DOHH2 (cell line): Measurements from ENCODE around the gene KCTD17.

Source experiments
- H3F3A ChIP-seq: fragments of 200-600 bp; sonication (generic), shearing (Covaris generic); 2 replicates; pipeline ENCODE4 v1.6.0; 2016; ENCODE audit warnings: antibody characterized with exemption, mild to moderate bottlenecking; ENCODE audit not compliant: control insufficient read depth, insufficient read depth
- H3K27ac ChIP-seq: fragments of 200-600 bp; sonication (generic); 2 replicates; pipeline ENCODE4 v1.5.1; 2014; ENCODE audit warnings: low read depth, mild to moderate bottlenecking, low read length, moderate library complexity
- H3K27me3 ChIP-seq: fragments of 200-600 bp; sonication (generic); 2 replicates; pipeline ENCODE4 v1.6.1; 2014; ENCODE audit warnings: mild to moderate bottlenecking, low read length, mixed read lengths; ENCODE audit not compliant: control insufficient read depth
- H3K36me3 ChIP-seq: fragments of 200-600 bp; sonication (generic); 2 replicates; pipeline ENCODE4 v1.6.1; 2014; ENCODE audit warnings: mild to moderate bottlenecking, low read length, moderate library complexity, mixed read lengths; ENCODE audit not compliant: control insufficient read depth
- H3K4me1 ChIP-seq: fragments of 200-600 bp; sonication (generic); 2 replicates; pipeline ENCODE4 v1.6.1; 2014; ENCODE audit warnings: mild to moderate bottlenecking, low read length, mixed read lengths; ENCODE audit not compliant: control insufficient read depth
- H3K4me2 ChIP-seq: fragments of 200-600 bp; sonication (generic); 2 replicates; pipeline ENCODE4 v1.6.0; 2014; ENCODE audit warnings: mild to moderate bottlenecking, low read length, moderate library complexity
- H3K4me3 ChIP-seq: fragments of 200-600 bp; sonication (generic); 2 replicates; pipeline ENCODE4 v1.5.1; 2014; ENCODE audit warnings: mild to moderate bottlenecking, low read length, mixed read lengths
- H3K79me2 ChIP-seq: fragments of 200-600 bp; sonication (generic); 2 replicates; pipeline ENCODE4 v1.6.1; 2014; ENCODE audit warnings: mild to moderate bottlenecking, low read length, mixed read lengths; ENCODE audit not compliant: control insufficient read depth
- H3K9me2 ChIP-seq: fragments of 200-600 bp; sonication (generic); replicated peaks from 2 replicates; pipeline ENCODE4 v1.6.1; 2014; ENCODE audit warnings: mild to moderate bottlenecking, low read length, mixed read lengths; ENCODE audit not compliant: control insufficient read depth
- H3K9me3 ChIP-seq: fragments of 200-600 bp; sonication (generic); 2 replicates; pipeline ENCODE4 v1.6.1; 2014; ENCODE audit warnings: antibody characterized with exemption, low read length, mixed read lengths; ENCODE audit not compliant: control insufficient read depth, insufficient read depth
- H4K20me1 ChIP-seq: fragments of 200-600 bp; sonication (generic); 2 replicates; pipeline ENCODE4 v1.6.0; 2014; ENCODE audit warnings: low read depth, mild to moderate bottlenecking, antibody characterized with exemption, low read length, moderate library complexity; ENCODE audit not compliant: control insufficient read depth, insufficient read depth
- EZH2phosphoT487 ChIP-seq: fragments of 200-600 bp; sonication (generic); IDR thresholded peaks from 2 replicates; pipeline ENCODE4 v1.6.1; 2017; ENCODE audit warnings: borderline replicate concordance, mild to moderate bottlenecking, antibody characterized with exemption, low read length, moderate library complexity, mixed read lengths
- TF ChIP-seq, protein P1 (sequence below): fragments of 200-600 bp; sonication (generic); IDR thresholded peaks from one replicate; pipeline ENCODE4 v1.5.1; 2014; ENCODE audit warnings: antibody characterized with exemption, mild to moderate bottlenecking, low read depth, low read length; ENCODE audit not compliant: poor library complexity, severe bottlenecking

The KCTD17 gene

DNA sequence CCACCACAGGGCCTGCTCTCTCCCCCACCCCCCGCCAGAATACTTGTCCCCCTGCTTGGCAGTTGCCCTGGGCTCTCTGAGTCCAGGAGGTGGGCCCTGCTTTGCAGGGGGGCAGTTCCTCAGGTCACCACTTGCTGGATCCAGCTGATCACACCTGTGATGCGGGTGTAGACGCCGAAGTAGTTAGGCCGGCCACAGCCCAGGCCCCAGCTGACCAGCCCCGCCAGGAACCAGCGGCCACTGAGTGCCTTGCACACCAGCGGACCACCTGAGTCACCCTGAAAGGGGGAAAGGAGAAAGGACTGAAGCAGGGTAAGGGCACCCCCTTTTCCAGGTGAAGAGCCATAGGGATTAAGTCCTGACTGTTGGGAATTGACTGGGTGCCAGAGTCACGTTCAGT, 14.4 kb downstream of the KCTD17 start:
- no peaks in the 10 kb centered on the region for H4K20me1 ChIP-seq

DNA sequence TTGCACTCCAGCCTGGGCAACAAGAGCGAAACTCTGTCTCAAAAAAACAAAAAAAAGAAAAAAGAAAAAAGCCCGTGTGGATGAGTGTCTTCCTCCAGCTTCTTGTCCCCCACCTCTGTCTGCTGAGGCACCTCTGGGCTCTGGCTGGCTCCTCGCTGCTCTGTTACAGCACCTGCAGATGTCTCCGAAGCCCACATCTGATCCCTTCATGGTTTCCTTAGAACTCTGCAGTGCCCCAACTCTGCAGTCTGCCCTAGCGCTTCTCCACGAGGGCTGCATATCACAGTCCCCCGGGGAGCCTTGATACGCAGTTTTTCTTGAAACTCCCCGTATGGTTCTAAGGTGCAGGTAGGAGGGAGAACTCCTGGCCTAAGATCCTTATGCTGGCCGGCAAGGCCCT, 15.9 kb downstream of the KCTD17 start:
- no peaks in the 10 kb centered on the region for H4K20me1 ChIP-seq
- no peaks in the 10 kb centered on the region for H3K27me3 ChIP-seq
- TF ChIP-seq, protein P1, sequence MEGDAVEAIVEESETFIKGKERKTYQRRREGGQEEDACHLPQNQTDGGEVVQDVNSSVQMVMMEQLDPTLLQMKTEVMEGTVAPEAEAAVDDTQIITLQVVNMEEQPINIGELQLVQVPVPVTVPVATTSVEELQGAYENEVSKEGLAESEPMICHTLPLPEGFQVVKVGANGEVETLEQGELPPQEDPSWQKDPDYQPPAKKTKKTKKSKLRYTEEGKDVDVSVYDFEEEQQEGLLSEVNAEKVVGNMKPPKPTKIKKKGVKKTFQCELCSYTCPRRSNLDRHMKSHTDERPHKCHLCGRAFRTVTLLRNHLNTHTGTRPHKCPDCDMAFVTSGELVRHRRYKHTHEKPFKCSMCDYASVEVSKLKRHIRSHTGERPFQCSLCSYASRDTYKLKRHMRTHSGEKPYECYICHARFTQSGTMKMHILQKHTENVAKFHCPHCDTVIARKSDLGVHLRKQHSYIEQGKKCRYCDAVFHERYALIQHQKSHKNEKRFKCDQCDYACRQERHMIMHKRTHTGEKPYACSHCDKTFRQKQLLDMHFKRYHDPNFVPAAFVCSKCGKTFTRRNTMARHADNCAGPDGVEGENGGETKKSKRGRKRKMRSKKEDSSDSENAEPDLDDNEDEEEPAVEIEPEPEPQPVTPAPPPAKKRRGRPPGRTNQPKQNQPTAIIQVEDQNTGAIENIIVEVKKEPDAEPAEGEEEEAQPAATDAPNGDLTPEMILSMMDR = no peak
- no peak for TF ChIP-seq EZH2phosphoT487

More for the DNA sequence above, 14.4 kb downstream of the KCTD17 start:
- Histone ChIP-seq H3K79me2 (no peaks in the 10 kb centered on the region), H3K9me3 (no peaks in the 10 kb centered on the region), H3K27me3 (no peaks in the 10 kb centered on the region), H3K9me2 (no peaks in the 10 kb centered on the region), H3K4me1 (no peaks in the 10 kb centered on the region), H3K4me3 (no peak overlapping the region), H3K36me3 (no peaks in the 10 kb centered on the region), H3F3A (no peaks in the 10 kb centered on the region), H3K27ac (no peak overlapping the region), H3K4me2 (no peak overlapping the region)
- TF ChIP-seq, protein P1 = no peak
- no peak for TF ChIP-seq EZH2phosphoT487

DNA sequence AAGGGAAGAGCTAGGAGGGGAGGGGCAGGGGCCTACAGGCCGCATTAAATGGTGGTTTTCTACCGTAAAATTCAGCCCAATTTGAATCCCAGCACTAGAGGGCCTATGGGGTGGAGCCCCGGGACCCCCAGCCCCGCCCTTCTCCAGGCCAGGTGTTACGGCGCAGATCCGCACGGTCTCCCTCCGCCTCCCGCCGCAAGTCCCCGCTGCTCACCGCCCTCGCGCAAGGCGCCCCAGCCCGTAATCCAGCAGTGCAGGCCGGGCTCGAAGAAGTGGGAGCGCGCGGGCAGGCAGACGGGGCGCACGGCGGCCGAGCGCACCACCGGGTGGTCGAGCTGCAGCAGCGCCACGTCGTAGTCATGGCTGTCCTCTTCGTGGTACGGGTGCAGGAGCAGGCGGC, 17.3 kb downstream of the KCTD17 start:
- H4K20me1 ChIP-seq = no peaks in the 10 kb centered on the region
- H3K36me3 ChIP-seq = no peaks in the 10 kb centered on the region
- H3K4me3 ChIP-seq = no peak overlapping the region
- no peaks in the 10 kb centered on the region for H3K27me3 ChIP-seq
- no peaks in the 10 kb centered on the region for H3K79me2 ChIP-seq
- TF ChIP-seq, protein P1 = no peak
- no peak for TF ChIP-seq EZH2phosphoT487
- no peaks in the 10 kb centered on the region for H3K9me3 ChIP-seq
- no peaks in the 10 kb centered on the region for H3K4me1 ChIP-seq
- no peak overlapping the region for H3K27ac ChIP-seq
- H3K9me2 ChIP-seq = no peaks in the 10 kb centered on the region
- H3K4me2 ChIP-seq = no peak overlapping the region
- no peaks in the 10 kb centered on the region for H3F3A ChIP-seq

More for the DNA sequence above, 15.9 kb downstream of the KCTD17 start:
- Histone ChIP-seq H3K27ac (no peak overlapping the region), H3K4me3 (no peak overlapping the region), H3F3A (no peaks in the 10 kb centered on the region), H3K9me3 (no peaks in the 10 kb centered on the region), H3K36me3 (no peaks in the 10 kb centered on the region), H3K4me1 (no peaks in the 10 kb centered on the region), H3K79me2 (no peaks in the 10 kb centered on the region), H3K9me2 (no peaks in the 10 kb centered on the region), H3K4me2 (no peak overlapping the region)
